ENCODE data around the gene BICD1. TPM values are rescaled to one million over a fixed set of nuclear protein-coding genes. Genes with fewer than 3 reads are reported as not detected.

BICD1 gene
- total RNA-seq, 6 experiments from 2014 or later, result 24.5 to 36.6 (median 32.4) TPM

DNA sequence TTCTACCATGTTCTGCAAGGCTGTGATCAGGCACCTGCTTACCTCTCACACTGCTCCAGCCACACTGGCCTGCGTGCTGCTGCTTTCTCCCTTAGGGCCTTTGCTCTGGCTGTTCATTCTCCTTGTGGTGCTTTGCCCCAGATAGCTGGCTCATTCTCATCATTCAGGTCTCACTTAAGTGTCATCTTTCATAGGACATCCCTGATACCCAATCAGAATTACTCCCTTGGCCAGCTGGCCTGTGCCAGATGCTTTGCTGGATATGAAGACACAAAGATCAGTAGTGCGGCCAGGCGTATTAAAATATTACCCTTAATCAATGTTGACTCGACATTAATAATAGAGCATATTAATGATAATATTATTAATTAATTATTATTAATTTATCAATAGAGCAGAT lies 148.9 kb downstream of the BICD1 start:
- Mint-ChIP-seq H3K4me3 (no peak overlapping the region; the same call in 1 of the 2 replicates), H3K27ac (no peak overlapping the region), H3K9me3 (no peaks in the 10 kb centered on the region), H3K27me3 (ENCODE audit: insufficient read depth) (no peaks in the 10 kb centered on the region), H3K36me3 (ENCODE audit: low read depth) (peaks cover 18% of the 10 kb centered on the region), H3K4me1 (ENCODE audit: low read depth) (peaks cover 19% of the 10 kb centered on the region)
- no peak for DNase-seq
- TF ChIP-seq, protein P1, sequence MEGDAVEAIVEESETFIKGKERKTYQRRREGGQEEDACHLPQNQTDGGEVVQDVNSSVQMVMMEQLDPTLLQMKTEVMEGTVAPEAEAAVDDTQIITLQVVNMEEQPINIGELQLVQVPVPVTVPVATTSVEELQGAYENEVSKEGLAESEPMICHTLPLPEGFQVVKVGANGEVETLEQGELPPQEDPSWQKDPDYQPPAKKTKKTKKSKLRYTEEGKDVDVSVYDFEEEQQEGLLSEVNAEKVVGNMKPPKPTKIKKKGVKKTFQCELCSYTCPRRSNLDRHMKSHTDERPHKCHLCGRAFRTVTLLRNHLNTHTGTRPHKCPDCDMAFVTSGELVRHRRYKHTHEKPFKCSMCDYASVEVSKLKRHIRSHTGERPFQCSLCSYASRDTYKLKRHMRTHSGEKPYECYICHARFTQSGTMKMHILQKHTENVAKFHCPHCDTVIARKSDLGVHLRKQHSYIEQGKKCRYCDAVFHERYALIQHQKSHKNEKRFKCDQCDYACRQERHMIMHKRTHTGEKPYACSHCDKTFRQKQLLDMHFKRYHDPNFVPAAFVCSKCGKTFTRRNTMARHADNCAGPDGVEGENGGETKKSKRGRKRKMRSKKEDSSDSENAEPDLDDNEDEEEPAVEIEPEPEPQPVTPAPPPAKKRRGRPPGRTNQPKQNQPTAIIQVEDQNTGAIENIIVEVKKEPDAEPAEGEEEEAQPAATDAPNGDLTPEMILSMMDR (IDR thresholded peaks at IDR 0.05), result no peak

DNA sequence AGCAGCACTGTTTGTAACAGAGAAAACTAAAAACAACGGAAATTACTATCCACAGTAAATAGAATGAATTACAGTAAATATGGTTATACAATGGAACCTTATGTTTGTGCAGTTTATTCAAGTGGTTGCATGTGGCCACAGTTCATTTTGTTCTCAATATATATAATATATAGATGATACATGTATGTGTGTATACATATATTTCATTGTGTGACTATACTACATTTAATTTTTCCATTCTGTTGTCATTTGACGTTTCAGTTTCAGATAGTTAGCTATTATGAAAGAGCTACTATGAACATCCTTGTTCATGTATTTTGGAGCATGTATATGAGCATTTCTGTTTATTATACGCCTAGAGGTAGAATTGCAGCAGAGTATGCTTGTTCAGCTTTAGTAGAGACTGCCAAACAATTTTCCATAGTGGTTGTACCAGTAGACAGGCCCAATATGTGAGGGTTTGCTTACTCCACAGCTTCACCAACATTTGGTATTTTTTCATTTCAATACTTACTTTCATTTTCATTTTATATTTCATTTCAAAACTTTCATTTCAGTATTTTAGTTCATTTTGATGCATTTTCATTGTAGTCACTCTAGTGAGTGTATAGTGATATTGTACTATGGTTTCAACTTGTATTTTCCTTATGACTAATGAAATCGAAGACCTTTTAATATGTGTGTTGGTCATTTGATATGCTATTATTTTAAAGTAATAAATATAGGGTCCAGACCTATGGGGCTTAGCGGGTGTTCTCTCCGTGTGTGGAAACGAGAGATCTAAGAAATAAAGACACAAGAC lies 151.2 kb downstream of the BICD1 start:
- DNase-seq, result no peak
- H3K9me3 Mint-ChIP-seq, result no peaks in the 10 kb centered on the region
- H3K27me3 Mint-ChIP-seq (ENCODE audit: insufficient read depth), result no peaks in the 10 kb centered on the region
- no peak overlapping the region for H3K4me3 Mint-ChIP-seq
- no peak overlapping the region for H3K27ac Mint-ChIP-seq
- TF ChIP-seq, protein P1 (IDR thresholded peaks at IDR 0.05), result no peak
- peaks cover 18% of the 10 kb centered on the region for H3K36me3 Mint-ChIP-seq (ENCODE audit: low read depth)
- peaks cover 18% of the 10 kb centered on the region for H3K4me1 Mint-ChIP-seq (ENCODE audit: low read depth)

DNA sequence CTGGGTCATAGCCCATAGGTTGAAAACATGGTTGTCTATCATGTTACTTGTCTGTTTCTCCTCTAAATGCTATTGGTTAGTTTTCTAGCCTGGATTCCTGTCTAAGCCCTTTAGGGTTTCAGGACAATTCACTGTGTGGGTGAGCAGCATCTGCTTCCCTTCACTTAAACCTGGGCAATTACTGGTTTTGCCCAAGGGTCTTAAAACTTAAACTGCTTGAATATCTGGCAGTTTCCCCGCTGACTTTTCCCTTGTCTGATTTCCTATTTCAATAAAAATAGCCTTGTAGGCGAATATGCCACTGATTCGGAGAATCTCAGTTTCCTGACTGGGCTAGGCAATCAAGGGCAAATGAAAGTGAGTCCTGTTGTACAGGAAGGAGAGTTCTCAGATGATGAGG lies 154.0 kb downstream of the BICD1 start:
- H3K36me3 Mint-ChIP-seq (ENCODE audit: low read depth), result peaks cover 9% of the 10 kb centered on the region
- H3K9me3 Mint-ChIP-seq, result no peaks in the 10 kb centered on the region
- TF ChIP-seq, protein P1 (IDR thresholded peaks at IDR 0.05), result no peak

DNA sequence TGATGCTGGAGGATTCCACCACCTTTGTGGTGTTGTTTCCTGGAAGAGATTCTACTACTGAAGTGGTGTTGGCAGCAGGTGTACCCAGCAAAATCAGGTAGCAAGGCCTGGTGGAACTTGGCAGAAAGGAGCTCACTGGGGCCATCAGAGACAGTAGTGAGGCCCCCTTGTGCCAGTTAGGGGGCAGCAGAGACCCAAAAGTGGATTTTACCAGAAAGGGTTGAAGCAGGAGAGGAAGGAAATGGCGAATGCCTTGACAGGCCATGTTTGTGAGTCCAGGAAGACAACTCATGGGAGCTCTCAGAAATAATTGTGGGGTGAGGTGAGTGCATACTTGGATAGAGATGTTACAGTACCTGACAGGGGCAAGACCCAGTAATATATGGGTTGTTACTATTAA lies 155.0 kb downstream of the BICD1 start:
- Mint-ChIP-seq H3K4me3 (no peak overlapping the region), H3K9me3 (no peaks in the 10 kb centered on the region), H3K27ac (no peak overlapping the region), H3K4me1 (ENCODE audit: low read depth) (peaks cover 26% of the 10 kb centered on the region), H3K27me3 (ENCODE audit: insufficient read depth) (no peaks in the 10 kb centered on the region), H3K36me3 (ENCODE audit: low read depth) (peaks cover 9% of the 10 kb centered on the region)
- TF ChIP-seq, protein P1 (IDR thresholded peaks at IDR 0.05), result no peak; the same call in 1 of the 2 replicates
- no peak for DNase-seq

More for the DNA sequence above, 154.0 kb downstream of the BICD1 start:
- H3K27ac Mint-ChIP-seq, result no peak overlapping the region
- H3K27me3 Mint-ChIP-seq (ENCODE audit: insufficient read depth), result no peaks in the 10 kb centered on the region
- DNase-seq, result no peak
- peaks cover 20% of the 10 kb centered on the region for H3K4me1 Mint-ChIP-seq (ENCODE audit: low read depth)
- H3K4me3 Mint-ChIP-seq, result no peak overlapping the region

DNA sequence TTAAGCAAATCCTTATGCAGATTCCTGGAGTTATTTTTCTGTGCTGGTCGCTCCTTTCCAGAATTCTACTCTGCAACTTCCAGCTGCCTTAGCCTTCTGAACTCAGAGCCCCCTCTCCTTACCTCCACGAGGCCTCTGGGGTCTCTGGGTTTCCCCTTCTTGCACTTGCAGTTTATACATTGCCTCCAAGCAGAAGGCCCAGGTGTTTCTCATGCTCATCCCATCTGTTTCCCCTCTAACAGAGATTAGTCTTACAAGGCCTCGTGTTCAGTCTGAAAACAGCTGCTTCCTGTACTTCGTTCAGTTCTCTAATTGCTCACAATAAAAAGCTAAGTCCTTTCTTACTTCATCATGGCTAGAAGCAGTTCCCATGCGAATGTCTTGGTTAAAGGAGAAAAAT lies 158.3 kb downstream of the BICD1 start:
- no peak for DNase-seq
- Mint-ChIP-seq H3K27ac (peak overlapping the region; percentile 14; the same call in 1 of the 2 replicates), H3K27me3 (ENCODE audit: insufficient read depth) (no peaks in the 10 kb centered on the region), H3K4me1 (ENCODE audit: low read depth) (peaks cover 20% of the 10 kb centered on the region), H3K9me3 (no peaks in the 10 kb centered on the region), H3K4me3 (no peak overlapping the region), H3K36me3 (ENCODE audit: low read depth) (no peaks in the 10 kb centered on the region)
- TF ChIP-seq, protein P1 (IDR thresholded peaks at IDR 0.05), result no peak
